Smooth muscle cell of the pulmonary artery (primary cell): ENCODE measurements around the gene LINGO3. TPM values are rescaled to one million over a fixed set of nuclear protein-coding genes. Genes with fewer than 3 reads are reported as not detected.

Source experiments
- total RNA-seq: library from RNA; depleted of rRNA; stranded (reverse); fragments of >200 nt; gene quantifications from 2 replicates; pipeline ENCODE4 v1.2.3, GENCODE V29; 2014

LINGO3 gene, protein sequence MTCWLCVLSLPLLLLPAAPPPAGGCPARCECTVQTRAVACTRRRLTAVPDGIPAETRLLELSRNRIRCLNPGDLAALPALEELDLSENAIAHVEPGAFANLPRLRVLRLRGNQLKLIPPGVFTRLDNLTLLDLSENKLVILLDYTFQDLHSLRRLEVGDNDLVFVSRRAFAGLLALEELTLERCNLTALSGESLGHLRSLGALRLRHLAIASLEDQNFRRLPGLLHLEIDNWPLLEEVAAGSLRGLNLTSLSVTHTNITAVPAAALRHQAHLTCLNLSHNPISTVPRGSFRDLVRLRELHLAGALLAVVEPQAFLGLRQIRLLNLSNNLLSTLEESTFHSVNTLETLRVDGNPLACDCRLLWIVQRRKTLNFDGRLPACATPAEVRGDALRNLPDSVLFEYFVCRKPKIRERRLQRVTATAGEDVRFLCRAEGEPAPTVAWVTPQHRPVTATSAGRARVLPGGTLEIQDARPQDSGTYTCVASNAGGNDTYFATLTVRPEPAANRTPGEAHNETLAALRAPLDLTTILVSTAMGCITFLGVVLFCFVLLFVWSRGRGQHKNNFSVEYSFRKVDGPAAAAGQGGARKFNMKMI
- not detected in 2 replicates for total RNA-seq

DNA sequence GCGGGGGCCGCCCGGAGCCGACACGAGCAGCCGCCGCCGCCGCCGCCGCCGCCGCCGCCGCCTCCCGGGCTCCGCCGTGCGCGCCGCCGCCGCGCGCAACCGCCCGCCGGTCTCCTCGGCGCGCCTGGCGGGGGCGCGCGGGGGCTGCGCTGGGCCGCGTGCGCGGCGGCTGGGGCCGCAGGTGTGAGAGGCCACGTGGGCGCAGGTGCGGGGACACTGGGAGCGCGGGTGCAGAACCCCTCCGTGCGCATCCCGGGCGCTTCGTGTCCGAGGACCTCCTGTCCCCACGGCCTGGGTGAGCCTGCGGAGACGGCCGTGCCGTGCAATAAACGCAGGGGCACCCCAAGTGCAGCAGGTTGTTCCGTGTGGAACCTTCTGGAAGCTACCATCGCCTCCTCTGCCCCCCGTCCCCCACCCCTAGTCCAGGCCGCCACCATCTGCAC is at the start of gene LINGO3:
LINGO3 (minus strand) TSS at position 41 of the 443 bp plus-strand sequence. CDS start 16,378 bp downstream, outside the sequence.

DNA sequence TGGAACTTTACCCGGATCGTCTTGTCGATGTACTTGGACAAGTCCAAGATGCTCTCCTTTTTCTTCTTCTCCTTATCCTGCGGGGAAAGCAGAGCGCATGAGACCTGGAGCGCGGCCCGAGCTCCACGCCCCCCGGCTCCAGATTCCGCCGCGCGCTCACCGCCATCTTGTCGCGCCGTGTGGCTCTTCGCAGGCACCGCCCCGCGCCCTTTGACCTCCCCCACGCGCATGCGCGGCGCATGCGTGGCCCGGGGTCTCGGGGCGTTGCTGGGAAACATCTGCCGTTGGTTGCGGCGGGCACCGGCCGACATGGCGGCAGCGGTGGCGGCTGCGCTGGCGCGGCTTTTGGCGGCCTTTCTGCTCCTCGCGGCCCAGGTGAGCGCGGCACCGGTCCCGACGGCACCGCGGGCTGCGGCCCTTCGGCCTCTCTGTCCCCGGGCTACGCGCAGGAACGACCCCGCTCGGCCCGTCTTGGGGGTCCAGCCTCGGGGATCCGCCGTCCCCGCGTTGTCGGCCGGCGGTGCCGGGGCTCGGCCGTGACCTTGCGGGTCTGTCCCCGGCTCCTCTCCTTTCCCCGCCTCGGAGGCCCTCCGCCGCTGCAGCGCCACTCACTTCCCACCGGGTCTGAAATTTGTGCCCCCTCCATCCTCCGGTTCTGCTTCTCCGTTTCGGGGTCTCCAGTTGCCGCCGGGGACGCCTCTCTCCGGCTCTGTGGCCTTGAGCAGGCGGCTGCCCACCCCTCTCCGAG is 20.6 kb upstream of the LINGO3 start, which contains the start of the genes LSM7 and SPPL2B:
LSM7 (minus strand) TSS at position 186 of the 748 bp plus-strand sequence; CDS start at position 166, 20 bp downstream.
SPPL2B (plus strand) TSS at position 284 of the 748 bp plus-strand sequence; CDS start at position 310, 26 bp downstream.

DNA sequence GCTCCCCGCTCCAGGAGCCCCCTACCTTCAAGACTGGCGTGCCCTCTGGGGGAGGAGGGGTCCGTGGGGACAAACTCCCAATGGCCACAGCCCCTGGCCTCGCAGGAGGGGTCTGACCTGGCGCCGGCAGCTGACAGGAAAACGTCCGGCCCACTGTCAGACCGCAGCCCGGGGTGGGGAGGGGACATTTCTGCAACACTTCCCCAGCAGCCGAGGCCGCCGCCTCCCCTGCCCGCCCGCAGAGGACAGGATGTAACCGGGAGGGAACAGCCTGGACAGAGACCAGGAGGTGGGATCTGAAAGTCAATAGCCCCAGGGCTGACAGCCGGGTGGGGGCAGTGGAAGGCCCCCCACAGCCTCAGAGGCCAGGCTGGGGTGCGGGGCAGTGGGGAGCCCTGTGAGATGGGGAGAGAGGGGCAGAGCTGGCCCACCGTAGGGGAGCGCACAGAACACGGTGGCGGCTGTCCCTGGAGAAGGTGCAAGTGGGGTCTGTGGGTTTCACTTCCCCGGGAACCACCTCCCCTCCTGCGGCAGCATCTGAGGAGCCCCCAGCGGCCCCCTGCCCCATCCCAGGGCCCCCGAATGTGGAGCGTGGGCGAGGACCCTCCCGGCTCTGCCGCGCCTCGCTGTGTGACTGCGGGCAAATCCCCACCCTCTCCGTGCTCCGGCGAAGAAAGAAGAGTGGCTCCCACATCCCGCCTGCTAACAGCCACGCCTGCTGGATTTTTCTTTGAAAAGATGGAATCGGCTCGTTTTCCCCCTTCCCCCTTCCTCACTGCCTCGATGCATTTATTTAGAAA is 25.7 kb downstream of the LINGO3 start, which contains the start of gene PEAK3:
PEAK3 (minus strand) TSS at position 114 of the 800 bp plus-strand sequence. CDS start 1,244 bp downstream, outside the sequence.

Other genes starting within 250 kb of the LINGO3 start
- gene MOB3A, start 211.8 kb downstream of the LINGO3 start, total RNA-seq, result 32.0 and 42.9 TPM in 2 replicates
- gene IZUMO4, start 211.2 kb downstream of the LINGO3 start, total RNA-seq, result 0.72 and 1.1 TPM in 2 replicates
- 162 and 205 TPM in 2 replicates for gene AP3D1, start 156.6 kb downstream of the LINGO3 start, total RNA-seq
- 7.8 and 8.6 TPM in 2 replicates for gene DOT1L, start 144.2 kb downstream of the LINGO3 start, total RNA-seq
- 31.3 and 34.6 TPM in 2 replicates for gene PLEKHJ1, start 71.8 kb downstream of the LINGO3 start, total RNA-seq
- 43.5 and 57.9 TPM in 2 replicates for gene SF3A2, start 71.3 kb downstream of the LINGO3 start, total RNA-seq
- 0.52 and 1.3 TPM in 2 replicates for gene AMH, start 58.8 kb downstream of the LINGO3 start, total RNA-seq
- 0.36 TPM in 1 of 2 replicates, not detected in the other for gene JSRP1, start 51.7 kb downstream of the LINGO3 start, total RNA-seq
- gene PEAK3, start 26.0 kb downstream of the LINGO3 start, total RNA-seq, result not detected in 2 replicates
- 35.3 and 46.2 TPM in 2 replicates for gene LSM7, start 20.4 kb upstream of the LINGO3 start, total RNA-seq
- 45.7 and 64.5 TPM in 2 replicates for gene SPPL2B, start 20.5 kb upstream of the LINGO3 start, total RNA-seq
- gene TMPRSS9, start 52.1 kb upstream of the LINGO3 start, total RNA-seq, result 0.17 TPM in 1 of 2 replicates, not detected in the other
- 22.5 and 31.0 TPM in 2 replicates for gene TIMM13, start 119.4 kb upstream of the LINGO3 start, total RNA-seq
- gene LMNB2, start 148.8 kb upstream of the LINGO3 start, total RNA-seq, result 43.5 and 51.4 TPM in 2 replicates
- 16.9 and 20.5 TPM in 2 replicates for gene GADD45B, start 168.0 kb upstream of the LINGO3 start, total RNA-seq